Left lung (tissue), 10 donors: ENCODE data around the gene GID4. TPM values are rescaled to one million over a fixed set of nuclear protein-coding genes. Genes with fewer than 3 reads are reported as not detected.

Experiments
- ATAC-seq: fragments of 200-7000 bp; cut with Tn5 transposase; one replicate; pipeline ENCODE4 v1.9.1; 2020; ENCODE audit warnings: moderate library complexity
- DNase-seq, 4 donors: peaks; one replicate each; pipeline ENCODE4 v3.0.0-alpha.2; 2013 to 2020
- H3K27ac ChIP-seq, 2 donors: fragments of 200-600 bp; sonication (generic) in 1 of 2; one replicate each; pipeline versions ENCODE4 v1.5.0 to v1.8.0; 2020 to 2021
- H3K27me3 ChIP-seq, 2 donors: fragments of 200-600 bp; sonication (generic) in 1 of 2; one replicate each; pipeline versions ENCODE4 v1.5.0 to v1.8.0; 2020 to 2021
- H3K36me3 ChIP-seq, 2 donors: fragments of 200-600 bp; sonication (generic) in 1 of 2; one replicate each; pipeline versions ENCODE4 v1.5.0 to v1.8.0; 2020 to 2021
- H3K4me1 ChIP-seq, 2 donors: fragments of 200-600 bp; one replicate each; pipeline ENCODE4 v1.8.0; 2021
- H3K4me3 ChIP-seq, 2 donors: fragments of 200-600 bp; sonication (generic) in 1 of 2; one replicate each; pipeline versions ENCODE4 v1.5.0 to v1.8.0; 2020 to 2021; ENCODE audit warnings: mild to moderate bottlenecking in 1 of 2
- H3K9me3 ChIP-seq, 2 donors: fragments of 200-600 bp; sonication (generic) in 1 of 2; one replicate each; pipeline versions ENCODE4 v1.5.0 to v1.8.0; 2020 to 2021
- intact Hi-C, 2 donors: fragments of 100-400 bp; cut with DNase I; formaldehyde crosslinking; loops; one replicate each; pipeline versions ENCODE4 v1.11.2 to v1.14.2; 2022
- polyA plus RNA-seq, 6 donors: library from polyadenylated mRNA; unstranded; fragments of 120-200 nt; gene quantifications; one replicate each; pipeline ENCODE4 v1.2.1, GENCODE V29; 2013; ENCODE audit not compliant: insufficient read length in 6 of 6
- total RNA-seq, 2 donors: library from RNA; stranded (reverse); fragmentation: NEBNext Ultra II Directional; extraction: Animal tissue kit (Norgen Biotek cat#: 25700); gene quantifications; one replicate each; pipeline ENCODE4 v1.2.1, GENCODE V29; 2021
- TF ChIP-seq, protein P1 (sequence below), 2 donors: fragments of 200-600 bp; sonication (generic) in 1 of 2; IDR thresholded peaks; one replicate each; pipeline versions ENCODE4 v1.5.0 to v1.8.0; 2021; ENCODE audit warnings: antibody characterized with exemption in 2 of 2
- donor health status: DM: no; HTN: yes; CAD: no.
- donor health status: DM: no; HTN: no; CAD: no.

Gene GID4
- total and polyA plus RNA-seq, 8 donors = 7.9 to 15.1 (median 13.0) TPM

DNA sequence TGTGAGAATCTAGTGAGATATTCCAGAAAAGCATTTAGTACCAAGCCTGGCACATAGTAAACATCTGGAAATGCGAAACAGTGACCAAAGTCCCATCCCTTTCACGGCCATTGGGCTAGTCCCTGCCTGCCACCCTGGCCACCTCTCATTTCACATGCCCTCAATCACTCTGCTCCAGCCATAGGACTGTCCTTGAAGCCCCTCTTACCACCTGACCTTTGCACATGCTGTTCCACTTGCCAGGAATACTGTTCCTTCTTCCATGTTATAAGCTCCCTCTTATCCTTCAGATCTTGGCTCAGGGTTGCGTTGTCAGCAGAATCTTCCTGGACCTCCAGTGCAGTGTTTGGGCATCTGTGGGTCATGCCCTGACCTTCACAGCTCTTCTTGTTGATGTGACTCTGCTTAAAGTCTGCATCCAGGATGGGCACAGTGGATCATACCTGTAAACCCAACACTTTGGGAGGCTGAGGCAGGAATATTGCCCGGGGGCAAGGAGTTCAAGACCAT lies 71.5 kb downstream of the GID4 start:
- Histone ChIP-seq H3K4me1 (no peaks in the 10 kb centered on the region), H3K4me3 (no peak overlapping the region), H3K27me3 (no peaks in the 10 kb centered on the region), H3K27ac (no peak overlapping the region), H3K9me3 (no peaks in the 10 kb centered on the region), H3K36me3 (peaks cover 0 to 22% of the 10 kb centered on the region in 2 donors)
- intact Hi-C loops = no loop called here
- DNase-seq = no peak
- TF ChIP-seq, protein P1, sequence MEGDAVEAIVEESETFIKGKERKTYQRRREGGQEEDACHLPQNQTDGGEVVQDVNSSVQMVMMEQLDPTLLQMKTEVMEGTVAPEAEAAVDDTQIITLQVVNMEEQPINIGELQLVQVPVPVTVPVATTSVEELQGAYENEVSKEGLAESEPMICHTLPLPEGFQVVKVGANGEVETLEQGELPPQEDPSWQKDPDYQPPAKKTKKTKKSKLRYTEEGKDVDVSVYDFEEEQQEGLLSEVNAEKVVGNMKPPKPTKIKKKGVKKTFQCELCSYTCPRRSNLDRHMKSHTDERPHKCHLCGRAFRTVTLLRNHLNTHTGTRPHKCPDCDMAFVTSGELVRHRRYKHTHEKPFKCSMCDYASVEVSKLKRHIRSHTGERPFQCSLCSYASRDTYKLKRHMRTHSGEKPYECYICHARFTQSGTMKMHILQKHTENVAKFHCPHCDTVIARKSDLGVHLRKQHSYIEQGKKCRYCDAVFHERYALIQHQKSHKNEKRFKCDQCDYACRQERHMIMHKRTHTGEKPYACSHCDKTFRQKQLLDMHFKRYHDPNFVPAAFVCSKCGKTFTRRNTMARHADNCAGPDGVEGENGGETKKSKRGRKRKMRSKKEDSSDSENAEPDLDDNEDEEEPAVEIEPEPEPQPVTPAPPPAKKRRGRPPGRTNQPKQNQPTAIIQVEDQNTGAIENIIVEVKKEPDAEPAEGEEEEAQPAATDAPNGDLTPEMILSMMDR (IDR thresholded peaks at IDR 0.05) = no peak
- ATAC-seq = no peak

DNA sequence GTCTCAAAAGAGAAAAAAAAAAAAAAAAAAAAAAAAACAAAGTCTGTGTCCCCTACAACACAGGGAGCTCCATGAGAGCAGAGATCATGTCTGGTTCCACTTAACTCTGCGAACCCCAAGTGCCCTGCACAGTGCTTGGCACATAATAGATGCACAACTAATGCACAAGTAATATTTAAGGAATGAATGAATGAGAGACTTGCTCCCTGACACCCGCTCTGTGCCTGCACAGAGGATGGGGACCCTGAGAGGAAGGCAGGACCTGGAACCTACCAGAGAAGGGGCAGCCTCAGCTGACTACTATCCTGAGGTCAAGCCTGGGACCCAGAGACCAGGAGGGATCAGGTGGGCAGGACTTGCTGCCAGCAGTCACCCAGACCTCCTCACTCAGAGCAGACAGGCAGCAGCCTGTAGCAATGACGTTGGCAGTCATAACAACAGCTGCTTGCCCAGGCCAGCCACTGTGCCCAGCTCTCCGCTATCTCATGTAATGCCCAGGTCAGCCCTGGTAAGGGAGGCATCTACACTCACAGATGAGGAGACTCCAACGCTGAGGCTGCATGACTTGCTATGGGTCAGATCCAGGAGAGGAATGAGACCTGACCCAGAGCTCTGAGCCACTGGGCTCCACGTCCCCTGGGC lies 72.2 kb downstream of the GID4 start:
- H3K36me3 ChIP-seq = peaks cover 0 to 14% of the 10 kb centered on the region in 2 donors

DNA sequence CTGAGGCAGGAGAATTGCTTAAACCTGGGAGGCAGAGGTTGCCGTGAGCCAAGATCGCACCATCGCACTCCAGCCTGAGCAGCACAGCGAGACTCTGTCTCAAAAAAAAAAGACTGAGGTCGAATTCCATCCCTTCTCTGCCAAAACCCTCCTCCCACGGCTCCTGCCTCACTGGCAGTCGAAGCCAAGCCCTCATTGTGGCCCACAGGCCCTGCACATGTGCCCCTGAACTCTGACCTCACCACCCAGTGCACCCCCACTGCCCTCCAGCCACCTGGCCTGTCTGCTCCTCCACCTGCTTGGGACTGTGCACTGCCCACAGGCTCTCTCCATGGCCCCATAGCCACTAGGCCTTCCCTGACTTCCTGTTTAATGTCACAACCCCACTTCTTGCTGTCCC lies 76.3 kb downstream of the GID4 start:
- ATAC-seq = no peak

More for the DNA sequence above, 72.2 kb downstream of the GID4 start:
- TF ChIP-seq, protein P1 (IDR thresholded peaks at IDR 0.05) = no peak
- Histone ChIP-seq H3K4me3 (no peak overlapping the region), H3K9me3 (no peaks in the 10 kb centered on the region), H3K27ac (no peak overlapping the region), H3K4me1 (no peaks in the 10 kb centered on the region), H3K27me3 (no peaks in the 10 kb centered on the region)
- intact Hi-C loops = no loop called here
- no peak for DNase-seq
- ATAC-seq = no peak

DNA sequence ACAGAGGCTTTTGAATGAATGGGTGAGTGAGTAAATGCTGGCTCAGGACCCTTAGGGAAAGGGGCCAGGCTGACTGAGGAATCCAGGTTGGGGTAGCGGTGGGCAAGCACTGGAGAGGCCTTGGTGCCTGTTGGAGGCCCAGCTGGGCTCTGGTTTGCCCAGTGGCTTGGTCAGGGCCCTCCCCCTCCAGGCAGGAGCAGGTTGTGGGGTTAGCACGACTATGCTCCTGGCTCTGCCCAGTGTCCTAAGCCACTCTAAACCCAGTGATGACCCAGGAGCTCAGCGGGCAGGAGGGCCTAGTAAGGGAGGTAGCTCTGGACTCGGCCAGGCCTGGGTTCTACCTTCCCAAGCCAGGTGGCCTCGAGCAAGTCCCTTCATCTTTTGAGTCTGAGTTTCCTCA lies 76.9 kb downstream of the GID4 start:
- Histone ChIP-seq H3K27me3 (no peaks in the 10 kb centered on the region), H3K4me1 (no peaks in the 10 kb centered on the region), H3K36me3 (no peaks in the 10 kb centered on the region), H3K4me3 (no peak overlapping the region), H3K27ac (no peak overlapping the region), H3K9me3 (peaks cover 0 to 19% of the 10 kb centered on the region in 2 donors)
- intact Hi-C loops = no loop called here
- TF ChIP-seq, protein P1 (IDR thresholded peaks at IDR 0.05) = no peak
- no peak for ATAC-seq
- no peak for DNase-seq

More for the DNA sequence above, 76.3 kb downstream of the GID4 start:
- Histone ChIP-seq H3K27ac (no peak overlapping the region), H3K27me3 (no peaks in the 10 kb centered on the region), H3K4me3 (no peak overlapping the region), H3K36me3 (no peaks in the 10 kb centered on the region), H3K4me1 (no peaks in the 10 kb centered on the region), H3K9me3 (peaks cover 0 to 19% of the 10 kb centered on the region in 2 donors)
- DNase-seq = no peak
- intact Hi-C loops = no loop called here
- TF ChIP-seq, protein P1 (IDR thresholded peaks at IDR 0.05) = no peak

DNA sequence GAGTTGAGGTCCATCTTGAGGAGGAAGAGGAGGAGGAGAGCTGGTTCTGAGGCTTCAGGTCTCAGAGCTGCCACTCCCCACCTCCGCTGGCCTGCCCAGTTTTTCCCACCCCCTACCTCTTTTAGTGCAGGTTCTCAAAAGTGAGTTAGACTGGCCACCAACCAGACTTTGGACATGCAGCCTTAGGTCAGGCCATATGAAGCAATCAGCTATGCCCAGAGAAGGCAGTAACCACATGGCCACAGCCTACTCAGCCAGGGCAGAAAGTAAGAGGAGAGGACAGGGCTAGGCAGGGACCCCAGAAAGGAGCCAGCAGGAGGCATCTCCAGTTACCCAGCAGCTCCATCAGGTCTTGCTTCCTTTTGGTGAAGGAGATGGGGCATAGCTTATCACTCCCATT lies 78.3 kb downstream of the GID4 start:
- H3K4me3 ChIP-seq = no peak overlapping the region
- no peak overlapping the region for H3K27ac ChIP-seq
- H3K36me3 ChIP-seq = no peaks in the 10 kb centered on the region
- no peaks in the 10 kb centered on the region for H3K27me3 ChIP-seq
- TF ChIP-seq, protein P1 (IDR thresholded peaks at IDR 0.05) = no peak
- intact Hi-C loops = no loop called here
- H3K9me3 ChIP-seq = peaks cover 0 to 19% of the 10 kb centered on the region in 2 donors
- DNase-seq (no peak), ATAC-seq (no peak)
- no peaks in the 10 kb centered on the region for H3K4me1 ChIP-seq

Other genes with a start within 250 kb of the GID4 start
- gene SREBF1, start 202.4 kb upstream of the GID4 start, total RNA-seq = 100 to 1,000 TPM; 112 to 122 TPM
- 10 to 100 TPM; 27.9 to 62.1 (median 36.9) TPM for gene SREBF1, start 202.4 kb upstream of the GID4 start, polyA plus RNA-seq
- 10 to 100 TPM; 56.4 to 71.2 TPM for gene TOM1L2, start 67.0 kb upstream of the GID4 start, total RNA-seq
- gene TOM1L2, start 67.0 kb upstream of the GID4 start, polyA plus RNA-seq = 10 to 100 TPM; 51.2 to 62.3 (median 57.4) TPM
- gene DRC3, start 66.5 kb upstream of the GID4 start, total RNA-seq = 1 to 10 TPM; 3.6 to 7.6 TPM
- 10 to 100 TPM; 13.3 to 22.8 (median 19.0) TPM for gene DRC3, start 66.5 kb upstream of the GID4 start, polyA plus RNA-seq
- gene ATPAF2, start 240 bp upstream of the GID4 start, total RNA-seq = 10 to 100 TPM; 36.8 to 38.2 TPM
- gene ATPAF2, start 240 bp upstream of the GID4 start, polyA plus RNA-seq = 10 to 100 TPM; 21.3 to 26.6 (median 22.8) TPM
- gene DRG2, start 48.5 kb downstream of the GID4 start, total RNA-seq = 10 to 100 TPM; 30.1 to 32.9 TPM
- 10 to 100 TPM; 38.2 to 48.2 (median 38.4) TPM for gene DRG2, start 48.5 kb downstream of the GID4 start, polyA plus RNA-seq
- gene MYO15A, start 69.3 kb downstream of the GID4 start, total RNA-seq = 1 to 10 TPM; 1.3 to 1.6 TPM
- 1 to 10 TPM; 1.7 to 3.2 (median 2.9) TPM for gene MYO15A, start 69.3 kb downstream of the GID4 start, polyA plus RNA-seq
- 10 to 100 TPM; 87.6 to 99.6 TPM for gene ALKBH5, start 144.4 kb downstream of the GID4 start, total RNA-seq
- gene ALKBH5, start 144.4 kb downstream of the GID4 start, polyA plus RNA-seq = 10 to 100 TPM; 53.6 to 68.2 (median 59.8) TPM
- 10 to 100 TPM; 14.4 to 17.8 TPM for gene LLGL1, start 186.2 kb downstream of the GID4 start, total RNA-seq
- 10 to 100 TPM; 28.4 to 40.9 (median 36.9) TPM for gene LLGL1, start 186.2 kb downstream of the GID4 start, polyA plus RNA-seq
- 100 to 1,000 TPM; 313 to 381 TPM for gene FLII, start 219.3 kb downstream of the GID4 start, total RNA-seq
- gene FLII, start 219.3 kb downstream of the GID4 start, polyA plus RNA-seq = 100 to 1,000 TPM; 124 to 158 (median 142) TPM
- gene MIEF2, start 221.3 kb downstream of the GID4 start, total RNA-seq = 10 to 100 TPM in 1 of 2 donors, 1 to 10 TPM in 1; 9.0 to 16.3 TPM
- 10 to 100 TPM in 4 of 6 donors, 1 to 10 TPM in 2; 8.3 to 12.5 (median 11.1) TPM for gene MIEF2, start 221.3 kb downstream of the GID4 start, polyA plus RNA-seq